RWPE1 (cell line): ENCODE results near the gene EMC1.

Source experiments
- CTCF ChIA-PET: fragments of 350-600 bp; sonication (Branson Sonifier 250); formaldehyde crosslinking; extraction: SDS; loops from one replicate; lab custom pipeline; 2021; lab: Yijun Ruan, JAX
- POLR2A ChIA-PET: fragments of 400-600 bp; formaldehyde crosslinking; extraction: SDS; loops from one replicate; lab custom pipeline; 2020; ENCODE audit warnings: antibody characterized with exemption; ENCODE audit not compliant: low non-redundant PET; lab: Yijun Ruan, JAX
- DNase-seq: peaks from one replicate; pipeline ENCODE4 v3.0.0; 2012; ENCODE audit warnings: low spot score
- H3K27ac ChIP-seq: fragments of 450-650 bp; 2 replicates; pipeline ENCODE4 v1.5.1; 2017
- CTCF ChIP-seq: fragments of 450-650 bp; conservative IDR thresholded peaks from 2 replicates; pipeline ENCODE4 v1.5.1; 2017; ENCODE audit warnings: low read depth, mild to moderate bottlenecking

Gene EMC1

GRCh38 chr1:19213580-19213979, 37.7 kb downstream of the EMC1 start:
- POLR2A ChIA-PET = no interaction called here
- CTCF ChIA-PET = no interaction called here
- H3K27ac ChIP-seq = no peak overlapping the region
- no peak for DNase-seq
- TF ChIP-seq CTCF = no peak

GRCh38 chr1:19212167-19212566, 39.2 kb downstream of the EMC1 start:
- ChIA-PET CTCF (no interaction called here), POLR2A (no interaction called here)
- no peak overlapping the region for H3K27ac ChIP-seq
- no peak for TF ChIP-seq CTCF
- no peak for DNase-seq

DNA sequence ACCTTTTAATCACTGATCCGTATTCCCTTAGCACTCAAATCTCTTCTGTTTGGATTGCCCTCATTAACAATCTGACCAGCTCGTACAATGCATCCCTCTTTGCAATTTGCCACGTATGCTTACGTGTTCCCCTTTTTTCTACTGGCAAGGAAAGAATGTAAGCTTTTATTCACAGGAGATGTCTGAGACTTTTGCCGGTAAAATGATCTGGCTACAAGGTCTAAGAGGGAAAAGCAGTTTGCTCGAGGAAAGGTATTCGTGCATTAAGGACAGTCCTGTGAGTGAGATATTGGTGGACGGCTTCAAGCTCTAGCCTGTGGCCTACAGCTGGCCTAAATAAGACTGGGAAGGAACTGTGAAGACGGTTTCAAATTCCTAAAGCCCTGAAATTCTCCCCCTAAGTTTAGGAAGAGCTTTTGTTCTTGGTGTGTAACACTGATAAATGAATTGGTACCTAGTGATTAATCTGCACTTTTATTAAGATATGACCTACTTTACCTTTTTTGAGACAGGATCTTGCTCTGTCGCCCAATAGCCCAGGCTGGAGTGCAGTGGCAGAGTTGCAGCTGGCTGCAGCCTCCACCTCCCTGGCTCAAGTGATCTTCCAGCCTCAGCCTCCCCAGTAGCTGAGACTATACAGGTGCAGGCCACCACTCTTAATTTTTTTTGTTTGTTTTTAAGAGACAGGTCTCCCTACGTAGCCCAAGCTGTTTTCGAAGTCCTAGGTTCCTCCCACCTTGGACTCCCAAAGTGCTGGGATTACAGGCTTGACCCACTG, 40.4 kb downstream of the EMC1 start:
- POLR2A ChIA-PET = no interaction called here
- CTCF ChIA-PET = no interaction called here
- peak overlapping the region; percentile 85 for H3K27ac ChIP-seq
- no peak for DNase-seq
- no peak for TF ChIP-seq CTCF

GRCh38 chr1:19209990-19210771, 41.1 kb downstream of the EMC1 start, which contains the start of gene UBR4:
TSS of gene UBR4 (minus strand) at chr1:19210266. CDS start at chr1:19210248, 18 bp downstream.
- ChIA-PET CTCF (no interaction called here), POLR2A (no interaction called here)
- peak; percentile 89 for DNase-seq
- no peak for TF ChIP-seq CTCF
- peak within 1 kb of the TSS; percentile 85 for H3K27ac ChIP-seq

- ChIA-PET CTCF (no interaction called here), POLR2A (no interaction called here)
- peak; percentile 34 for DNase-seq
- TF ChIP-seq CTCF = no peak
- H3K27ac ChIP-seq = peak overlapping the region; percentile 85
Observed at GRCh38 chr1:19209439-19209989, 41.8 kb downstream of the EMC1 start.

DNA sequence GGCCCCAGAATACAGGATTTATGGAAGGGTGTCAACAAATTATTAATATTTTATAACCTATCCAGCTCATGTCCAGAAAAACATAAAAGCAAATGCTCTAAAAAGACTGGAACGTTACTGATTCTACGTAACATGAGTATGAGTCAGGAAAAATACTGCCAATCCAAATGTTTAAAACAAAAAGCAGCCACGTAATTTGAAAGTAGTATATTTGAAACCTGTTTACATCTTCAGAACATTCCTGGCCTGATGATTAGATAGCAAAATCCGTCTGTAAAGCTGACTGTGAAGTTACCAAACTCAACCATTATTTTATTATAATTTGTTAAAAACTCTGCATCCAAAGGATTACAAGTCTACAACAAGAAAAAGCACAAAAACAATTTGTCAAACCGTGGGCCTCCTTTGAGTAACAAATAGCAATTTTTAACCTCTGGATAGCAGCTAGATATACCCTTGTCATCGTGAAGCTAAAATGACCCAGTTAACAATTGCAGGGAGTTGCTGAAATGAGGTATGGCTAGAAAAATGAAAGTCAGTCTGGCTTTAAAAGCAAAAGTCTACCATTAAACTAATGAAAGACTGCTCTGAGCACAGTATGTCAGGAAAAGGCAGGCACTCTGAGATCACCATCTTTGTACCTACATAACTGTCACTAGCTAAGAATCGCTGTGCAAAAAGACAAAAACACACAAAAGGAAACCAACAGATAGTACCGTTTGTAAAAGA, 42.5 kb downstream of the EMC1 start:
- ChIA-PET POLR2A (no interaction called here), CTCF (interaction anchor here (0.6 kb wide), 1 partner anchor 497 kb away, joined by 3 read pairs; no protein-coding TSS in a partner anchor)
- no peak for DNase-seq
- no peak for TF ChIP-seq CTCF
- no peak overlapping the region for H3K27ac ChIP-seq
